GM21423 (cell line): ENCODE results near the gene RSPH9.
"Not testable (repeated sequence)": the region's sequence is repeated elsewhere in the genome, so short reads cannot be mapped to it uniquely, and the experiment has no call there.

Experiments used
- ATAC-seq: cut with Tn5 transposase; IDR thresholded peaks from one replicate; pipeline ENCODE4 v1.9.1; 2021; ENCODE audit warnings: mild to moderate bottlenecking, moderate library complexity; ENCODE audit not compliant: unreplicated experiment

The RSPH9 gene

DNA sequence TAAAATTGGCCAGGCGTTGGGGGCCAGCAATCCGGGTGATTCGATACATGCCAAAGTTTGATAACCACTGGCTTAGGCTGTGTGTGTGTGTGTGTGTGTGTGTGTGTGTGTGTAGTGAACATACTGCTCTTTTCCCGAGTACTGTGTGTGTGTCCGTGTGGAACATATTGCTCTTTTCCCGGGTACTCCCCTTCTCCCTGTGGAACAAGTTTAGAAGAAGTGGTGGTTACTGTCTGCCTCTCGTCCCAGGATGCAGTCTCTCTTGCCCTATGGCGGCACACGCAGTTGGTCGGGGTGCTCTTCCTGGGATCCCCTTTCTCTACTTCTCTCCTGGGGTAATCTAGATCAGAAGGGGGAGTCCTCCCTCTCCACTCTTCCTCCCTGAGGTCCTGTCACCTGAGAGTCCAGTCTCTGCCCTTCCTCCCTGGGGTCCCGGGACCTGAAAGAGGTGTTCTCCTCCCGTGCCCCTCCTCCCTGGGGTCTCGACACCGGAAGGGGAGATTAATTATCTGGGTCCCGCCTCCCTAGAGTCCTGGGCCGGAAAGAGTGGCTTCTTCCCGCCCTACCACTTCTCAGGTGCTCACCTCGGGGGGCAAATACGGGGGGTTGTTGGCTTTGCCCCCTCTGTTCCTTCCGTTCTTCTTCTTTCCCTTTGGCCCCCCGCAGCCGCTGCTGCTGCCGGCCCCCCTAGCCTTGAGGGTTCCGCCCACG lies 16.3 kb upstream of the RSPH9 start:
- peak; percentile 19 for ATAC-seq

DNA sequence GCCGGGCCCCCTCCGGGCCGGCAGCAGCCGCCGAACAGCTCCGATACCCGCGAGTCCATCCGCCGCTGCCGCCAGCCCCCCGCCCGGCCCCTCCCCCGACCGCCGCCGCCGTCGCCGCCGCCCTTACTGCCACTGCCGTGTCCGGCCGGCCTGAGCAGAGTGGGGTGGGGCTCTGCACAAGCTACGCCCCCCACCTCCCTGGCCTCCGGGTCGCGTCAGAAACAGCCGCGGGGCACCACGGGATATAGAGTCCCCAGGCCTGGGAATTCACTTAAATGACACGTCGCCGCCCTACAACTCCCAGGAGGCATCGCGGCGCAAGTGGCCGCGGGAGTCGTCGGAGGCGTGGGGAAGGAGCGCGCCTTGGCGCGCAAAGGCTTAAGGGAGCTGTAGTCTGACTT lies 15.7 kb upstream of the RSPH9 start, which contains the start of gene GTPBP2:
GTPBP2 (minus strand) TSS at position 161 of the 401 bp plus-strand sequence; CDS start at position 59, 102 bp downstream.
- ATAC-seq: peak; percentile 77

DNA sequence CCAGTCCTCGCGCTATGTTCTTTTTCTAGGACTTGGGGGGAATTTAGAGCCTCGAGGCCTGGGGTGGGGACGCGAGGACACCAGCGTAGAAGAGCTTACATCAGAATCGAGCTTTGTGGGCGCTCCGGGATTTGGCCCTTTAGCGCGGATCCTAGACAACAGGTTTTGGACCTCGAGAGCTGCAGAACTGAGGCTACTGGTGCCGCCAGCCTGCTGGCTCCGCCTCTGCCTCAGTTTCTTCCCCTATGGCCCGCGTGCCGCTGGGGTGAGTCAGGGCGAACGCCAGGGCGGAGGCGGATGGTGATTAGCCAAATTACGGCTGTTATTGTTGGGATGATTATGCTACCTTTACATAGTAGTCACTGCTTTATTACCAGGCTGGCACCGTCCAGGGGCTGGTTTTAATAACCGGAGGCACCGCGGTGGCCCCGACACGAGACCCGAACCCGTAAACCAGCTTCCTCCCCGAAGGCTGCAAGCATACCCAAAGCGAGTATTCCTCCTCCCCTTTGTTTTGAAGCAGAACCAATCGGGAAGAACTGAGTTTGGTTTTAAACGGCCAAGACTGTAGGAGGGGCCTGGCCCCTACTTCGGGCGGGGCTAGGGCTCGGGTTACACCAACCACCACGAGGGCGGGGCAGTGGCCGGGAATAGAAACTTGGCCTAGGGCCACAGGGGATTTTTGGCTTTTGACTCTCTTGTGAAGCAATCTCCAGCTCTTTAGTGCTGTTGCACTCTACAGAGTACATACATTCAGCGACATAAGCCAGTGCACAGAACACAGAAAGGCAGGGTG lies 15.1 kb upstream of the RSPH9 start:
- ATAC-seq: peak; percentile 63

DNA sequence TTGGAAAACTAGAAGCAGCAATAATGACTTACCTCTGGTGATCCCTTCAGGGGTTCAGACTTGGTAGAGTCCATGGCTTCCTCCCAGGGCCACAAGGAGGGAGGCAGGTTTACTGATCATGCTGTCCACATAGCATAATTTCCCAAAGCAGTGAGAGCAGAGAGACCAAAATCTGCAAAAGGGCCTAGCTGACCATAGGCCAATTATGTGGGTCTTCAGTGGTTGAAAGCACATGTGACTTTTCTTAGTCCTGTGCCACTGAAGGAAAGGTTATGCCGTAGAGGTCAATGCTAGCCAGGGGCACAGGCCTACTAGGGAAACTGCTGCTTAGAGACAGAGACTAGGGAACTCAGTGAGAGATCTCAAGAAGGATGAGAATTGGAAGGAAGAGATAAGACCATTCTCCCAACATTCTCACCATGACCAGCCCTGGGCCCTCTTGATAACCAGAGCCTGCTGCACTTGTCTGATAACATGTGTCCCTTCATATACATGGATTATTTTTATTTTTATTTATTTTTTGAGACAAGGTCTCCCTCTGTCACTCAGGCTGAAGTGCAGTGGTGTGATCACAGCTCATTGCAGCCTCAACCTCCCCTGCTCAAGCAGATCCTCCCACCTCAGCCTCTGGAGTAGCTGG lies 13.7 kb upstream of the RSPH9 start:
- no peak for ATAC-seq

DNA sequence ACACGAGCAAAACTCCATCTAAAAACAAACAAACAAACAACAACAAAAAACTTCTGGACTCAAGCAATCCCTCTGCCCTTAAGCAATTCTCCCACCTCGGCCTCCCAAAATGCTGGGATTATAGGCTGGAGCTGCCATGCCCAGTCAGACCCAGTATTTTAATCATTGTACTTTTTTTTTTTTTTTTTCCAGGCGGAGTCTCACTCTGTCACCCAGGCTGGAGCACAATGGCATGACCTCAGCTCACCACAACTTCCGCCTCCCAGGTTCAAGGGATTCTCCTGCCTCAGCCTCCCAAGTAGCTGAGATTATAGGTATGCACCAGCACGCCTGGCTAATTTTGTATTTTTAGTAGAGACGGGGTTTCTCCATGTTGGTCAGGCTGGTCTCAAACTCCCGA lies 11.8 kb upstream of the RSPH9 start:
- not testable (repeated sequence) for ATAC-seq

DNA sequence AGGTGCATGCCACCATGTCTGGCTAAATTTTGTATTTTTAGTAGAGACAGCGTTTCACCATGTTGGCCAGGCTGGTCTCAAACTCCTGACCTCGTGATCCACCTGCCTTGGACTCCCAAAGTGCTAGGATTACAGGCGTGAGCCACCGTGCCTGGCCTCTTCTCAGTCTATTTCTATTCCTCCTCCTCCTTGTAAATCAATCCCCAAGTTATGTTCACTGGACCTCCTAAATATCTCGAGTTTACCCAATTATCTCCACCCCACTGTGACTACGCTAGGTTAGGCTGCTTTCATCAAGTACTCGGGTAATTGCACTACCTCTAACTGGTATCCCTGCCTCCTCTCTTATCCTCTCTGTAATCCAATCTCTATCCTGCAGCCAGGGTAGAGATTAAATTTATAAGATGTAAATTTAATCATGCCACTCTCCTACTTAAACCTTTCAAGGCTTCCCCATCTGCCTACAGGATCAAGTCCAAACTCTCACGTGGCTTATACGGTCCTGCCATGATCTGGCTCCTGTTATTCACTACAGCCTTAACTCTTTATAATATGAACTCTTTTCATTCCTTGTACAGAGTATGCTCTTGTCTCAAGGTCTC lies 10.0 kb upstream of the RSPH9 start:
- no peak for ATAC-seq

DNA sequence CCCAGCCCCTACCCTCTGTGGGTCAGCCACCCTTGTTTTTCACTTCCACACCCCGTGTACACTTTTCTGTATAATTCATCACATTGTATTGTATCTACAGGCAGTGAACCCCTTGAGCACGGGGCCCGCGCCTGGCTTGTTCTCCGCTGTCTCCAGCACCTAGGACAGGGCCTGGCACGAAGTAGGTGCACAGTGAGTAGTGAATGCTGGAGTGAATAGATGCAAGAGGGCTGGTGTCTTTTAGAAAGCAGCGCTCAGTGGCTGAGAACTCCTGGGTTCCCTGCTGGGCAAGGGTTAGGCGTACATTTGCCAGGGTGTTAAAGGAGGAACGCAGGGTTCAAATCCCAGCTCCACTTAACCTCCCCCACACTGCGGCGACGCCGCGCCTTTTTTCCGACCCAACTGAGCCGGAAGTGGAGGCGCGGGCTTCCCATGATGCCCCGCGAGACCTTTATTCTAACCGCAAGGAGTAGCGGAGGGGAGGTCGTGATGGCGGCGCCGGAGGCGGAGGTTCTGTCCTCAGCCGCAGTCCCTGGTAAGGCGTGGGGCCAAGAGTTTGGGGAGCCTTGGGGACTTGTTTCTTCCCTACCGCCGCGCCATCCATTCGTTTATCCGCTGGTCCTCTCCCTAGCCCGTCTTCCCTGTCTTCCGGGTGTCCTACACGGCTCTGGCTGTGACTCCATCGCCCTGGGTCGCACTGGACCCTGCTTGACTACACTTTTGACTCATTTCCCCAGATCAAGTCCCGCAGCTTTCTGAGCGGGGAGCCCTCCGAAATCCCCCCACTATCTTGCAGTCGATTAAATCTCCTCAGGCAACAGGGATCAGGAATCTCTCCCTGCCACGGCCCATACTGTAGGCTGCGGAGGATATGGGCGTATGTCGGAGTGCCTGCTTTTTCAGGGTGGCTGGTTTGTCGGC lies 9.2 kb upstream of the RSPH9 start, which contains the start of gene MAD2L1BP:
MAD2L1BP (plus strand) TSS at position 454 of the 921 bp plus-strand sequence; CDS start at position 490, 36 bp downstream.
- peak; percentile 86 for ATAC-seq

DNA sequence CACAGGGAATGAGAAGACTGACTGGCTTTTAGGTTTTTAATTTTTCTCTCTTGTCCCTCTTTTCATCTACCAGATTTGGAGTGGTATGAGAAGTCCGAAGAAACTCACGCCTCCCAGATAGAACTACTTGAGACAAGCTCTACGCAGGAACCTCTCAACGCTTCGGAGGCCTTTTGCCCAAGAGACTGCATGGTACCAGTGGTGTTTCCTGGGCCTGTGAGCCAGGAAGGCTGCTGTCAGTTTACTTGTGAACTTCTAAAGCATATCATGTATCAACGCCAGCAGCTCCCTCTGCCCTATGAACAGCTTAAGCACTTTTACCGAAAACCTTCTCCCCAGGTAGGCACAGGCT lies 8.6 kb upstream of the RSPH9 start:
- ATAC-seq: peak; percentile 14

DNA sequence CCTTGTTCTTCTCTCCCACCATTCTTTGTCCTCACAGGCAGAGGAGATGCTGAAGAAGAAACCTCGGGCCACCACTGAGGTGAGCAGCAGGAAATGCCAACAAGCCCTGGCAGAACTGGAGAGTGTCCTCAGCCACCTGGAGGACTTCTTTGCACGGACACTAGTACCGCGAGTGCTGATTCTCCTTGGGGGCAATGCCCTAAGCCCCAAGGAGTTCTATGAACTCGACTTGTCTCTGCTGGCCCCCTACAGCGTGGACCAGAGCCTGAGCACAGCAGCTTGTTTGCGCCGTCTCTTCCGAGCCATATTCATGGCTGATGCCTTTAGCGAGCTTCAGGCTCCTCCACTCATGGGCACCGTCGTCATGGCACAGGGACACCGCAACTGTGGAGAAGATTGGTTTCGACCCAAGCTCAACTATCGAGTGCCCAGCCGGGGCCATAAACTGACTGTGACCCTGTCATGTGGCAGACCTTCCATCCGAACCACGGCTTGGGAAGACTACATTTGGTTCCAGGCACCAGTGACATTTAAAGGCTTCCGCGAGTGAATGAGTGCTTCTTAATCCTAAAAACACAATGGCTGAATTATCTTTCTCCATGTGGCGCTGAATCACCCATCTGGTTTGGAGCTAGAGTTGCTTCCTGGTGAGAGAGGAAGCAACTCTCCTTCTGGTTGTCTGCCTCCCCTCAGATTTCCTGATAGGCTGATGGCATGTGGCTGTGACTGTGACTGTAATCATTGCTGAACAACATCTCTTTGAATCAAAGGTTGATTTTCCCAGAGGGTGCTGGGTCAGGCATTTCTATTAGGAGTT lies 4.6 kb upstream of the RSPH9 start:
- ATAC-seq: no peak

DNA sequence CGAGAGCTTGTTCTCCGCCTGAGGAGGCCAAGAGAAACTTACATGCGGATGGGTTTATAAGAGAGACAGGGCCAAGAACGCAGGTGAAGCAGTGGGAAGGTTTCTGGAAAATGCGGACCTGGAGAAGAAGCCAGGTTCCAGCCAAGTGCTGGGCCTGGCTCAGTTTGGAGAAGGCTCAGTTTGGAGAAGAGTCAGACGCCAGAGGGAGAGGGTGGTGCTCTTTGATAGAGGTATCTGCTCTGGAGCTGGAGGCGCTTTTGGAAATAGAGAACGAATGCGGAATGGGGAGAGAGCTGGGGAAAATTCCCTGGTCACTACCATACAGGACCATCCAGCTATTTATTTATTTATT lies 753 bp downstream of the RSPH9 start:
- ATAC-seq: no peak

DNA sequence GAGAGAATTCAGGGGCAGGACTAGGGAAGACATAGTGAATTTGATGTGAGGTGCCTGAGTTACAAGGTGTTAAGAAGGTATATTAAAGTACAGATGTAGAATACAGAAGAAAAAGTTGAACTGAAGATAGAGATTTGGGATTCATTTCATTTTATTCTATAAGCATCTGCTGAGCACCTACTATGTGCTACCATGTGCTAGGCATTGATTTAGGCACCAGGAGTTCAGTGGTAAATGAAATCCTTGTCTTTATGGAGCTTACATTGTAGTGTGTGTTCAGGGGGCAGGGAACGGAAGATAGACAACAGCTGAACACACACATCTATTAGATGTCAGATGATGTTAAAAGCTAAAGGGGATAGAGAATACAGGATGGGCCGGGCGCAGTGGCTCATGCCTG lies 2.8 kb downstream of the RSPH9 start:
- no peak for ATAC-seq

DNA sequence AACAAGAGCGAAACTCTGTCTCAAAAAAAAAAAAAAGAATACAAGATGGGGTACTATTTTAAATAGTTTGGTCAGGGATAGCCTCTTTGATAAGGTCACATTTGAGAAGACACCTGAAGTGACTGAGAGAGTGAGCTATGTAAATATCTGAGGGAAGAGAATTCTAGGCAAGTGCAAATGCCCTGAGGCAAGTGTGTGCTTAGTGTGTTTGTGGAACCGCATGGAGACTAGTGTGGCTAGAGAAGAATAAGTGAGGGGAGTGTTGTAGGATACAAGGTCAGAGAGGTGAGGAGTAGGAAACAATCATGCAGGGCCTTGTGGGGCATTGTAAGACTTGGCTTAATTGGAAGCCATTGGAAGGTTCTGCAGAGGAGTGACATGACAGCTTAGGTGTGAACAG lies 3.4 kb downstream of the RSPH9 start:
- ATAC-seq: no peak

DNA sequence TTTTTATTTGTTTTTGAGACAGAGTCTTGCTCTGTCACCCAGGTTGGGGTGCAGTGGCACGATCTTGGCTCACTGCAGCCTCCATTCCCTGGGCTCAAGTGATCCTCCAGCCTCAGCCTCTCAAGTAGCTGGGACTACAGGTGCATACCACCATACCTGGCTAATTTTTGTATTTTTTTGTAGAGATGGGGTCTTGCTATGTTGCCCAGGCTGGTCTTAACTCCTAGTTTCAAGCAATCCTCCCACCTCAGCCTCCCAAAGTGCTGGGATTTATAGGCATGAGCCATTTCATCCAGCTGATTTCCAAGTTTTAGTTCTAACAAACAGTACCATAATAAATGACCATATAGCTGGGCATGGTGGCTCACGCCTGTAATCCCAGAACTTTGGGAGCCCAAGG lies 8.0 kb downstream of the RSPH9 start:
- not testable (repeated sequence) for ATAC-seq

DNA sequence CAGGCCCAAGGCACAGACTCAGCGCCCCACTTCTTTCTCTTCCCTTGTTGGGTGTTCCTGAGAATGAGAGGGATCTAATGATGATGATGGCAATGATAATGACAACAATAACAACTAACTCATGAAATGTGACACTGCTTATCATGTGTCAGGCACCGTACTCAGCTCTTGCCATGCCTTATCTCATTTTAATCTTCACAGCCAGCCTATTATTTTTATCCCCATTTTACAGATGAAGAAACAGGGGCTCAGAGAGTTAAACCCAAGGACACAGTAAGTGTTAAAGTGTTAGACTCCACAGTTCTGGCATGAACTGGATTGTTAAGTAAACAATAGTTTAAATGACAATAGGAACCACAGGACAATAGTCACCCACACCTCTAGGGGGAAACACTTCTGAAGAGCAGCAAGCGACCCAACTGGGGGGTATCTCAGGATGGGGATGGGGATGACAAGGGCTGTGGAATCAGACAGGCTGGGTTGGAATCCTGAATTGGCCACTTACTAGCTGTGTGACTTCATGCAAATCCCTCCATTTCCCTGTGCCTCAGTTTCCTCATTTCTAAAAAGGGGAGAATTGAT lies 12.5 kb downstream of the RSPH9 start:
- no peak for ATAC-seq

DNA sequence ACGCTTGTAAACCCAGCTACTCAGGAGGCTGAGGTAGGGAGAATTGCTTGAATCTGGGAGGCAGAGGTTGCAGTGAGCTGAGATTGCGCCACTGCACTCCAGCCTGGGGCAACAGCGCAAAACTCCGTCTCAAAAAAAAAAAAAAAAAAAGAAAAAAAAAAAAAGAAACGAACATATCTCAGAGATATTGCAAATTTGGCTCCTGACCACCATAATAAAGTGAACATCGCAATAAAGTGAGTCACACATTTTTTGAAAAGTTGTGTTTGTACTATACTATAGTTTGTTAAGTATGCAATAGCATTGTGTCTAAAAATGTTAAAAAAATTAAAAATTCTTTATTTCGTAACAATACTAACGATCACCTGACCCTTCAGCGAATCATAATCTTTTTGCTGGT lies 13.3 kb downstream of the RSPH9 start:
- ATAC-seq: no peak

DNA sequence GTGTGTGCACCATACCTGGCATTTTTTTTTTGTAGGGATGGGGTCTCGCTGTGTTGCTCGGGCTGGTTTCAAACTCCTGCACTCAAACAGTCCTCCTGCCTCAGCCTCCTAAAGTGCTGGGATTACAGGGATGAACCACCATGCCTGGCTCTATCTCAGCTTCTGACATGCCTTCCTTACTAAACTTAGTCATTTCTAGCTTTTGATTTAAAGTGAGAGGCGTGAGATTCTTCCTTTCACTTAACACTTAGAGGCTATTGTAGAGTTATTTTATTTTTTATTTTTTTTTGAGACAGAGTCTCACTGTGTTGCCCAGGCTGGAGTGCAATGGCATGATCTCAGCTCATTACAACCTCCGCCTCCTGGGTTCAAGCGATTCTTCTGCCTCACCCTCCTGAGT lies 18.1 kb downstream of the RSPH9 start:
- not testable (repeated sequence) for ATAC-seq

DNA sequence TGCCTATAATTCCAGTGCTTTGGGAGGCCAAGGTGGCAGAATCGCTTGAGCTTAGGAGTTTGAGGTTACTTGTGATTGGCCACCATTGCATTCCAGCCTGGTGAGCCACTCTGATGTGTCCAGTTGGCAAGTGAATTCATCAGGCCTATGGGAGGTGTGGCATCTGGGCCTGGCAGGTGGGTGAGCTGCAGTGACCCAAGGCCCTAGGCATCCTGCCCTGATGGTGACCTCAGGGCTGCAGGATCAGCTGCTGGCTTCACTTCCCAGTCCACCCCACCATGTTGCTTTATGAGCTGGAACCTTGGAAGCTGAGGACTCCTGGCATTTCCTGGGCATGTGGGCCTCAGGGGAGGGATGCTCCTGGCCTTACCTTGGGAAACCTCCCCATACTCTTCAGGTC lies 20.5 kb downstream of the RSPH9 start:
- ATAC-seq: no peak

DNA sequence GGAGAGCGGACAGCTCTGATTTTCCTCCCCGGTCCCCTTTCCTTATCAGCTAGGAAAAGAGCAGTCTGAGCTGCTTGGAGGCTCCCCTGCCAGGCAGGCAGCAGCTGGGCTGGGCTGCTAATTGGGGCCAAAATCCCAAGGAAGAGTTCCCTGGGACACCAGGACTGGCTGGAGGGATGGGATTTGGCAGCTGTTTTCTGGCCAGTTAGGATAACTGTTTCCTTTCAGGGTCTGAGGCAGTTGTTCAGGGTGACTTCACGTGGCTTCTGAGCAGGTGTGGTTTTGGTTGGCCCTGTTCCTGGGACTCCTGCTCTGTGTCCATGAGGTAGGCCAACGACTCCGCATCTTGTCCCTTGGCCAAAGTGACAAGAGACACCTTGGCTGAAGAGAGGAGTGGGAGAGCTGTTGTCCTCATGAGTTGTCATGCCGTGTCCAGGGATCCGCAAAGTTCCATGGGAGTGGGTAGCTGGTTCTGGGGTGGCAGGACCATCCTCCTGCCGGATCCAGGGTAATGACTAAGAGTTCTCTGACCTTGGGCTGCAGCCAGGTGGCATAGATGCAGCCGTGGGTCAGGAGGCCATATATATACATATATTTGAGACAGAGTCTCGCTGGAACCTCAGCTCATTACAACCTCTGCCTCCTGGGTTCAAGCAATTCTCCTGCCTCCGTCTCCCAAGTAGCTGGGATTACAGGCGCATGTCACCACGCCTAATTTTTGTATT lies 21.5 kb downstream of the RSPH9 start:
- no peak for ATAC-seq
